Mucosa of gallbladder (tissue), 1 donor: ENCODE results near the gene BDH1. TPM values are rescaled to one million over a fixed set of nuclear protein-coding genes. Genes with fewer than 3 reads are reported as not detected.

Source experiments
- DNase-seq: peaks from one replicate; pipeline ENCODE4 v3.0.0-alpha.2; 2020; ENCODE audit warnings: low spot score
- total RNA-seq: library from RNA; stranded (reverse); gene quantifications from one replicate; pipeline ENCODE4 v1.2.1, GENCODE V29; 2021
- donor health status: DM: no; HTN: no; CAD: no.

The BDH1 gene
- total RNA-seq, 1 donor from 2014 or later: 62.8 TPM

- DNase-seq: no peak
Observed at GRCh38 chr3:197460639-197461038, 95.1 kb downstream of the BDH1 start.

GRCh38 chr3:197460002-197460401, 95.8 kb downstream of the BDH1 start:
- DNase-seq: no peak

Other genes starting within 250 kb of the BDH1 start
- gene RUBCN, start 180.9 kb upstream of the BDH1 start, total RNA-seq: 29.3 TPM
- 54.6 TPM for gene FYTTD1, start 193.9 kb upstream of the BDH1 start, total RNA-seq
- gene LRCH3, start 235.3 kb upstream of the BDH1 start, total RNA-seq: 54.0 TPM